Muscle layer of duodenum (tissue), 2 donors: ENCODE measurements around the gene MARK4.
"Not testable (repeated sequence)": the region's sequence is repeated elsewhere in the genome, so short reads cannot be mapped to it uniquely, and the experiment has no call there.

ENCODE experiments used
- H3K27ac ChIP-seq: one replicate; pipeline ENCODE4 v1.7.0; 2013; ENCODE audit warnings: mild to moderate bottlenecking, low read length
- H3K27me3 ChIP-seq: one replicate; pipeline ENCODE4 v1.7.0; 2013; ENCODE audit warnings: low read depth, mild to moderate bottlenecking, control low read depth, low read length
- H3K36me3 ChIP-seq, 2 donors: one replicate each; pipeline ENCODE4 v1.7.0; 2013; ENCODE audit warnings: low read length in 2 of 2, control low read depth in 1 of 2, mild to moderate bottlenecking in 1 of 2; ENCODE audit not compliant: insufficient read depth in 2 of 2, control insufficient read depth in 1 of 2
- H3K4me1 ChIP-seq, 2 donors: one replicate each; pipeline ENCODE4 v1.7.0; 2013; ENCODE audit warnings: low read length in 2 of 2, mild to moderate bottlenecking in 2 of 2, control low read depth in 1 of 2, moderate library complexity in 1 of 2; ENCODE audit not compliant: insufficient read depth in 2 of 2, control insufficient read depth in 1 of 2
- H3K4me3 ChIP-seq, 2 donors: one replicate each; pipeline ENCODE4 v1.7.0; 2013; ENCODE audit warnings: low read length in 2 of 2, low read depth in 1 of 2, mild to moderate bottlenecking in 1 of 2
- H3K9me3 ChIP-seq, 2 donors: one replicate each; pipeline ENCODE4 v1.7.0; 2013; ENCODE audit warnings: low read length in 2 of 2, control low read depth in 1 of 2, mild to moderate bottlenecking in 1 of 2; ENCODE audit not compliant: control insufficient read depth in 1 of 2
- donor health status: healthy.

Gene MARK4

GRCh38 chr19:45298264-45298663 is 47.2 kb downstream of the MARK4 start:
- H3K27ac ChIP-seq, result no peak overlapping the region
- peaks cover 5 to 52% of the 10 kb centered on the region in 2 donors for H3K36me3 ChIP-seq
- no peak overlapping the region for H3K4me3 ChIP-seq
- no peaks in the 10 kb centered on the region for H3K27me3 ChIP-seq
- peaks cover 0 to 2% of the 10 kb centered on the region in 2 donors for H3K9me3 ChIP-seq
- peaks cover 0 to 4% of the 10 kb centered on the region in 2 donors for H3K4me1 ChIP-seq

GRCh38 chr19:45299719-45300118 is 48.6 kb downstream of the MARK4 start:
- H3K4me1 ChIP-seq, result peaks cover 0 to 4% of the 10 kb centered on the region in 2 donors
- no peak overlapping the region for H3K27ac ChIP-seq
- H3K27me3 ChIP-seq, result no peaks in the 10 kb centered on the region
- peaks cover 0 to 6% of the 10 kb centered on the region in 2 donors for H3K9me3 ChIP-seq
- no peak overlapping the region for H3K4me3 ChIP-seq
- H3K36me3 ChIP-seq, result peaks cover 5 to 49% of the 10 kb centered on the region in 2 donors

GRCh38 chr19:45302416-45302815 is 51.3 kb downstream of the MARK4 start:
- H3K9me3 ChIP-seq, result peaks cover 0 to 4% of the 10 kb centered on the region in 2 donors
- peaks cover 0 to 4% of the 10 kb centered on the region in 2 donors for H3K4me1 ChIP-seq
- no peak overlapping the region for H3K4me3 ChIP-seq
- no peak overlapping the region for H3K27ac ChIP-seq
- H3K36me3 ChIP-seq, result peaks cover 5 to 31% of the 10 kb centered on the region in 2 donors
- H3K27me3 ChIP-seq, result no peaks in the 10 kb centered on the region

DNA sequence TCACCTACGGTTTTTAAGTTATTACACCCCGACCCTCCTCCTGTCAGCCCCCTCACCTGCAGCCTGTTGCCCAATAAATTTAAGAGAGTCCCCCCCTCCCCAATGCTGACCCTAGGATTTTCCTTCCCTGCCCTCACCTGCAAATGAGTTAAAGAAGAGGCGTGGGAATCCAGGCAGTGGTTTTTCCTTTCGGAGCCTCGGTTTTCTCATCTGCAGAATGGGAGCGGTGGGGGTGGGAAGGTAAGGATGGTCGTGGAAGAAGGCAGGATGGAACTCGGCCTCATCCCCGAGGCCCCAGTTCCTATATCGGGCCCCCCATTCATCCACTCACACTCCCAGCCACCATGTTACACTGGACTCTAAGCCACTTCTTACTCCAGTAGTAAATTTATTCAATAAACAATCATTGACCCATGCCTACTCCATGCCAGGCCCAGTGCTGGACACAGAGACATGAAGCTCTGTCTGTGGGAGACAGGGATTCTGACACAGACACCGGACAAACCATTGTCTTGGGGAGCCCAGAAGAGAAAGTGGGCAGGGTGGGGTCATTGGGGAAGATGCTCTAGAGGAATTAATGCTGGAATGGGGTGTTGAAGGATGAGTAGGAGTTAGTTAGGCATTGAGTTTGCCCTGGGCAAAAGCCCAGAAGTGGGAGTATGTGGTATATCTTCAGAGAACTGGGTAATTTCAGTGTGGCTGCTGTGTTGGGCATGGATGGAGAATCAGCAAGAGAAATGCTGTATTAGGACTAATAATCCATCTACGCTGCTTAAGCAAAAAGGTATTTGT is 52.4 kb downstream of the MARK4 start:
- Histone ChIP-seq H3K27ac (no peak overlapping the region), H3K27me3 (no peaks in the 10 kb centered on the region), H3K9me3 (peaks cover 0 to 4% of the 10 kb centered on the region in 2 donors), H3K4me1 (peaks cover 0 to 4% of the 10 kb centered on the region in 2 donors), H3K36me3 (peaks cover under 1 to 21% of the 10 kb centered on the region in 2 donors), H3K4me3 (no peak overlapping the region)

GRCh38 chr19:45304141-45304926 is 53.3 kb downstream of the MARK4 start:
- Histone ChIP-seq H3K27ac (no peak overlapping the region), H3K9me3 (peaks cover 0 to 4% of the 10 kb centered on the region in 2 donors), H3K4me1 (peaks cover 0 to 4% of the 10 kb centered on the region in 2 donors), H3K36me3 (peaks cover 0 to 18% of the 10 kb centered on the region in 2 donors), H3K4me3 (no peak overlapping the region), H3K27me3 (no peaks in the 10 kb centered on the region)

- Histone ChIP-seq H3K27me3 (no peaks in the 10 kb centered on the region), H3K27ac (no peak overlapping the region), H3K9me3 (peaks cover 0 to 4% of the 10 kb centered on the region in 2 donors), H3K4me1 (peaks cover 0 to 4% of the 10 kb centered on the region in 2 donors), H3K36me3 (peaks cover 0 to 12% of the 10 kb centered on the region in 2 donors), H3K4me3 (no peak overlapping the region)
Observed at GRCh38 chr19:45305007-45305406, 53.9 kb downstream of the MARK4 start.

DNA sequence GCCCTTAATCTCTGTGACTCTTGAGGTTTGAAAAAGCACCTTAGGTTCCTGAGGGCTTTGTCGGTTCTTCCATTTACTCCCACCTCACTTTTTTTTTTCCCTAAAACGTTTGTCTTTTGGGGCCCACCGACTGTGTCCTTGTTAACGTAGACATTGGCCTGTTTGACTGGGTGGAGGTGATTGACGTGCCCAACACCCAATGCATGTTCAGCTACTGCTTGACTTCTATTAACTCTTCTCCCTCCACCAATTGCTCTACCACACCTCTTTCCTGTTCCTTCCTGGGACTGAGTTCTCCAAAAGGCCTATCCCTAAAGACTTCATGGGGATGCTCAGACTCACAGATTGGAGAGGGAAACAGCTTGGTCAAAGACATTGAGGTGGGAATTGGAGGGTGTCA is 54.4 kb downstream of the MARK4 start:
- H3K36me3 ChIP-seq, result peaks cover 0 to 12% of the 10 kb centered on the region in 2 donors
- H3K27ac ChIP-seq, result no peak overlapping the region
- H3K4me1 ChIP-seq, result peaks cover 0 to 3% of the 10 kb centered on the region in 2 donors
- H3K4me3 ChIP-seq, result no peak overlapping the region
- no peaks in the 10 kb centered on the region for H3K27me3 ChIP-seq
- peaks cover 0 to 4% of the 10 kb centered on the region in 2 donors for H3K9me3 ChIP-seq

DNA sequence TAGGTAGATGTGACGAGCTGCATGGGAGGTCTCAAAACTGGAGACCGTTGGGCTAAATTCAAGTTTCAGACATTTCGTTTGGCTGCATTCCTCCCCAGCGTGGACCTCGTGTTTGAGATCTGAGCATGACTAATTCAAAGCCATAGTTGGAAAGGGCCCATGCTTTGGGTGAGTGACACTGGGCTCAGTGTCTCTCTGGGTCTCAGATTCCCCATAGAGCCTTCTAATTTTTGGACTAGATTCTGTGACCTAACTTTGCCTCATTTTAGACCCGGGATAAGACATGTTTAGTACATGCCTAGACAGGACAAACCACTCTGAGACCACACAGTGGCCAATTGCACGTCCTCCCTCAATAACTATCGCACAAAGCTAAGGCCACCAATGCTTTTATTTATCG is 55.0 kb downstream of the MARK4 start:
- Histone ChIP-seq H3K27me3 (no peaks in the 10 kb centered on the region), H3K4me3 (no peak overlapping the region), H3K36me3 (peaks cover 0 to 12% of the 10 kb centered on the region in 2 donors), H3K27ac (no peak overlapping the region), H3K9me3 (peaks cover 0 to 4% of the 10 kb centered on the region in 2 donors), H3K4me1 (no peaks in the 10 kb centered on the region)

- H3K36me3 ChIP-seq, result peaks cover 0 to 12% of the 10 kb centered on the region in 2 donors
- H3K4me3 ChIP-seq, result no peak overlapping the region
- H3K4me1 ChIP-seq, result no peaks in the 10 kb centered on the region
- H3K9me3 ChIP-seq, result peaks cover 0 to 4% of the 10 kb centered on the region in 2 donors
- H3K27me3 ChIP-seq, result no peaks in the 10 kb centered on the region
- no peak overlapping the region for H3K27ac ChIP-seq
Observed at GRCh38 chr19:45306518-45307027, 55.5 kb downstream of the MARK4 start.

GRCh38 chr19:45307361-45307760 is 56.3 kb downstream of the MARK4 start:
- Histone ChIP-seq H3K36me3 (peaks cover 0 to 7% of the 10 kb centered on the region in 2 donors), H3K27ac (no peak overlapping the region)

GRCh38 chr19:45309322-45309721 is 58.3 kb downstream of the MARK4 start:
- not testable (repeated sequence) for H3K27me3 ChIP-seq, H3K36me3 ChIP-seq, H3K9me3 ChIP-seq, H3K4me1 ChIP-seq, H3K4me3 ChIP-seq, H3K27ac ChIP-seq

More at GRCh38 chr19:45307361-45307760, 56.3 kb downstream of the MARK4 start:
- H3K27me3 ChIP-seq, result no peaks in the 10 kb centered on the region
- peaks cover 0 to 4% of the 10 kb centered on the region in 2 donors for H3K9me3 ChIP-seq
- no peak overlapping the region for H3K4me3 ChIP-seq
- H3K4me1 ChIP-seq, result no peaks in the 10 kb centered on the region
